Measurements from ENCODE around the gene TMEM44.
A peak's percentile ranks its signal among the peaks of the same experiment; 100 is the strongest.
"Not testable (repeated sequence)": the region's sequence is repeated elsewhere in the genome, so short reads cannot be mapped to it uniquely, and the experiment has no call there.

The TMEM44 gene

GRCh38 chr3:194549853-194550252, 83.4 kb downstream of the TMEM44 start:
- DNase-seq, result no peak

- DNase-seq, result no peak
These were observed 84.6 kb downstream of the TMEM44 start for GRCh38 chr3:194548346-194549321.

- no peak for DNase-seq
These were observed 86.2 kb downstream of the TMEM44 start for GRCh38 chr3:194547042-194547441.

- not testable (repeated sequence) for DNase-seq
These were observed 87.7 kb downstream of the TMEM44 start for GRCh38 chr3:194545538-194545937.

- DNase-seq, result no peak
These were observed 89.7 kb downstream of the TMEM44 start for GRCh38 chr3:194543550-194543949.

GRCh38 chr3:194541483-194541882, 91.7 kb downstream of the TMEM44 start:
- no peak for DNase-seq

- no peak for DNase-seq
These were observed 92.8 kb downstream of the TMEM44 start for GRCh38 chr3:194540274-194540905.

GRCh38 chr3:194539498-194539897, 93.7 kb downstream of the TMEM44 start:
- DNase-seq, result no peak

GRCh38 chr3:194537732-194538247, 95.4 kb downstream of the TMEM44 start:
- peak; percentile 78 for DNase-seq

Data from HCEC 1CT (cell line).